ENCODE results near the gene ARPC3.
"Not testable (repeated sequence)": the region's sequence is repeated elsewhere in the genome, so short reads cannot be mapped to it uniquely, and the experiment has no call there.

The ARPC3 gene

DNA sequence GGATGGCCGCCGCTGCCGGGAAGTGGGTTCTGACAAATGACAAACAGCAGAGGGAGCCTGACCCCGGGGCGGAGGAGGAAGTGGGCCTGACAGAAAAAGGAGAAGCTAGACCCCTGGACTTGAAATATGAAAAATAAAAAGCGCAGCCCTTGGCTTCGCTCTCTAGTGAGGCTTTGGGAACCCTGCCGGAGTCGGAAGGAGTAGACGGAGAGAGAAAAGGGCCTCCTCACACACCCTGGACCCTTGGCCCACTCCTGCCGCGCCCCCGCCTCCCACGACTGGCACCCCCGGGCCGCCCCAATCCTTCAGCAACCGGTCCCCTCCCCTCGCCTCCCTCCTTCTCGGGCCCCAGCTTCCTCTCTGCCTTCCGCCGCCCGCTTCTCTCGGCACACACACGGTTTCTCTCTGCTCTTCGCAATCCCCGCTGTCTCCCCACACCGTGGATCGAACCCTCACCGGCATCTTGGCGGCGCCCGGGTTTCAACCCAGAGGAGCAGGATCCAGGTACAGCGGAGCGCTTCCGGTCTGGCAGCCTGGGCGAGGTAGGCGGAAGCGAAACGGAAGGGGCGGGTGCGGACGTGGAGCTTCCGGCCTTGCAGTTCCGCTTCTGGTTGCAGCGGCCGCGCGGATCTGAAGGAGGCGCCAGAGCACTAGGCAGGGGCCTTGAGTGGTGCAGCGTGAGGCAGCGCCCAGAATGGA is at the start of gene ARPC3:
ARPC3 (minus strand) TSS at position 539 of the 699 bp plus-strand sequence; CDS start at position 462, 77 bp downstream.
- DNase-seq (ENCODE audit: extremely low read depth in 1 of 2, low read depth in 1 of 2): peak; percentile 90 to 91

DNA sequence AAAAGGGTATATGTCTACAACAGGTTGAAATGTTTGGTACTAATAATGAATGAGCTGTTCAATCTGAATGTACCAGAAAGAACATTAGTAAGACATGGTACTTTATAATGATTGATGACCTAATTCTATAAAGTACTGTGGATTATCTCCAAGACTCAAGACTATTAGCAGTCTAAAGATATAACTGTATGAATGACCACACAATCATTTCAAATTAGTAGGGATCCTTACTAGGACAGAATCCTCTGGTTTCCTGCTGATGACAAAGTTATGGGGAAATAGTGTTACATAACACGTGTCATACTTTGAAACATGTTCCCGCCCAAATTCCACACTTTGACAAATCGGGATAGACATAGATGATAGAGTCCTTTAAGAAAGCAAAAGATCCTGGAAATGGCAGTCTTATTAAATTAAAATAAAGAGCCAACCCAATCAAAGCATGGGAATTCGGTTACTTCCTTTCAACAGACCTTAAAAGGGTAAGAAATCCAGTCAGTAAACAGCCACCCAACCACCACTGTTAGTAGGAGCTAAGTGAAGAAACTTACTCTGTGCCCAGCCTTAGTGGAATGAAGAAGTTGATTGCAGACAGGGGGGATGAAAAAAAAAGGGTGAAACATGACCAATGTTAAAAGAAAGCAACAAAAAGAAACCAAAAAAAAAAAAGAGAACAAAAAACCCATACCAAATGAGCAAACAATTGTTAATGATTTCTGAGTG is 49.0 kb upstream of the ARPC3 start:
- no peak for DNase-seq (ENCODE audit: extremely low read depth in 1 of 2, low read depth in 1 of 2)

DNA sequence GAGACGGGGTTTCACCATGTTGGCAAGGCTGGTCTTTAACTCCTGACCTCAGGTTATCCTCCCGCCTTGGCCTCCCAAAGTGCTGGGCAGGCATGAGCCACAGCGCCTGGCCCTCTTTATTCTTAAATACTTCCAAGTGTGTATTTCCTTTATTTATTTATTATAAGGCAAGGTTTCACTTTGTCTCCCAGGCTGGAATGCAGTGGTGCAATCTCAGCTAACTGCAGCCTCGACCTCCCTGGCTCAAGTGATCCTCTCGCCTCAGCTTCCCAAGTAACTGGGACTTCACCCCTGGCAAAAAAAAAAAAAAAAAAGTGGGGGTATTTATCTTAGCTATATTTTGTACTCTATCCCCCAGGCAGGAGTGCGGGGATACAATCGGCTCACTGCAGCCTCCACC is 25.3 kb upstream of the ARPC3 start:
- DNase-seq (ENCODE audit: extremely low read depth in 1 of 2, low read depth in 1 of 2): no peak

DNA sequence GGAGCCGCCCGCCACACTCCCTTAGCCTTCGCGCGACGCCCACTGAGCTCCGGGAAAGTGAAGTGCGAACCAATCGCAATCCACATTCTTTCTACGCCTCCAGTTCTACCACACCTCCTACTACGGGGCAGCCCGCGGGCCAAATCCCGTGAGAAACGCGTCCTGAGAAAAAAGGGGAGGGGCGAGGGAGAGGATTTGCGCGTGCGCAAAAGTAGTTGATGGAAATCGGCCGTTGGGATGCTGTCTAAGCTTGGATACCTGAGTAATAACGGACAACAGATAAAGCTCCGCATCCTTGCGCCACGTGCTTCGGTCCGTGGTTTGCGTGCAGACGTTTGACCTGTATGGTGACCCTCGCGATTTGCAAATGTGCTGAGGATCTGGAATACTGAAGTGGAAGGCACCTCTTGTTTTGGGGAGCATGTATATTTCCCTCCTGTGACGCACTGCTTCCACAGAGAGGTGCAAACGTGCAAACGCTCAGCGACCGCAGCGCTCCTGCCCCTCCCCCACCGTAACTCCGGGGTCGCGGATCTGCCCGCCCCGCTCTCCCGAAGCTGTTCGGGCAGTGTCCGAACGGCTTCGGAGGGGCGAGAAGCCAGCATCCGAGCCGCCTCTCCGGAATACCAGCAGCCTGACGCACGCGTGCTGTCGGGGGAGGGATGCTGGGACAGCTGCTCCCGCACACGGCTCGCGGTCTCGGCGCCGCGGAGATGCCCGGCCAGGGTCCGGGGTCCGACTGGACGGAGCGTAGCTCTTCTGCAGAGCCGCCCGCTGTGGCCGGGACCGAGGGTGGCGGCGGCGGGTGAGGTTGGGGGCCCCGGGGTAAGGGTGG is 18.3 kb upstream of the ARPC3 start, which contains the start of the genes FAM216A and GPN3:
FAM216A (plus strand) TSS at position 632 of the 835 bp plus-strand sequence; CDS start at position 663, 31 bp downstream.
GPN3 (minus strand) TSS at position 44 of the 835 bp plus-strand sequence. CDS start 54 bp downstream, outside the sequence.
- DNase-seq (ENCODE audit: extremely low read depth in 1 of 2, low read depth in 1 of 2): peak; percentile 90 to 93

DNA sequence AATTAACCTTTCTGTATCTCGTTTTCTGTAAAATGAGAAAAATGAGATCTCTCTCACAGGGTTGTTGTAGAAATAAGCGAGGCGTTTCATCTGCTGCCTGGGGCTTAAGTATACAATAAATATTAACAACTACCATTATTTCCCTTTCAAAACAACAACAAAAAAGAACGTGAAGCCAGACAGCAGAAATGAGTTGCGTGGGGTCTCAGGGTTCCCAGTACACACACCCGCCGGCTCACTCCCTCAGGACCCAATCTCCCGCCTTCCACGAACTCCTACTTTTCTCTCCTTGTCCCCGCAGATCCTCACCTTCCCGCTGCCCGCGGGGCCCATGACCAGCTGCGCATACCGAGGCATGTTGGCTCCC is 17.7 kb upstream of the ARPC3 start:
- no peak for DNase-seq (ENCODE audit: extremely low read depth in 1 of 2, low read depth in 1 of 2)

DNA sequence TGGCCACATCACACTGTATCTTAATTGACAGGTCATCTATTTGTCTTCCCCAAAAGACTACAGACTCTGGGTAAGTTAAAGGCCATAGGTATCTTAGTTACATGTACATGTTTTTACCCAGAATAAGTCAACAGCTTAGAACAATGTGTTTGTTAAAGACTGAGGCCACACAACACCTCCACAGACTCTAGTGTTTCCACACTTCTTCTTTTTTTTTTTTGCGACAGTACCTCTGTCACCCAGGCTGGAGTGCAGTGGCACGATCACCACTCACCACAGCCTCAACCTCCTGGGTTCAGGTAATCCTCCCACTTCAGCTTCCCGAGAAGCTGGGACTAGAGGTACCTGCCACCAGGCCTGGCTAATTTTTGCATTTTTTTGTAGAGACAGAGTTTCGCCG is 16.7 kb upstream of the ARPC3 start:
- DNase-seq (ENCODE audit: extremely low read depth in 1 of 2, low read depth in 1 of 2): no peak

DNA sequence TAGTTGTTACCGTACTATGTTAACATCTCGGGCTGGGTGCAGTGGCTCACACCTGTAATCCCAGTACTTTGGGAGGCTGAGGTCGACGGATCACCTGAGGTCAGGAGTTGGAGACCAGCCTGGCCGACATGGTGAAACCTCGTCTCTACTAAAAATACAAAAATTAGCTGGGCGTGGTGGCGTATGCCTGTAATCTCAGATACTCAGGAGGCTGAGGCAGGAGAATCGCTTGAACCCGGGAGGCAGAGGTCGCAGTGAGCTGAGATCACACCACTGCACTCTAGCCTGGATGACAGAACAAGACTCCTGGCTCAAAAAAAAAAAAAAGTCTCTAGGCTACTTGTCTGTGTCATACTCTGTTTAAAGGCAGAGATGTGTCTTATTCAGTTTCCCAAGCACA is 15.6 kb upstream of the ARPC3 start:
- DNase-seq (ENCODE audit: extremely low read depth in 1 of 2, low read depth in 1 of 2): not testable (repeated sequence)

DNA sequence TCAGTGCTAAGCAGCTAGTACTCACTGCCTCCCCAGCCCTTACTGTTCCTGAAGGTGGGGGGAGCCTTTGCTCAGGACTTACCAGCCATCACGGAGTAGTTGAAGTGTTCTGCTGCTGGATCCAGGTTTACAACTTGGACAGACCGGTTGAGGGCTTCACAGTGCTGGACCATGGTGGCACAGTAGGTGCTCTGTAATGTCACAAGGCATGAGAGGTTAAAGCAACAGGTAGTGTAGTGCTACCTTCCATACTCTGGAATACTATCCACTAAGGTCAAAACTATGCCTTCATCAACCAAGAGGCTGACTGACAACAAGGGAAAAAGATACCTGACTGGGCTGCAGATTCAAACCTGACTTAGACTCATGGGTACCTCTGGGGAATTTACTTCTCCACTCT is 14.9 kb upstream of the ARPC3 start:
- DNase-seq (ENCODE audit: extremely low read depth in 1 of 2, low read depth in 1 of 2): no peak

DNA sequence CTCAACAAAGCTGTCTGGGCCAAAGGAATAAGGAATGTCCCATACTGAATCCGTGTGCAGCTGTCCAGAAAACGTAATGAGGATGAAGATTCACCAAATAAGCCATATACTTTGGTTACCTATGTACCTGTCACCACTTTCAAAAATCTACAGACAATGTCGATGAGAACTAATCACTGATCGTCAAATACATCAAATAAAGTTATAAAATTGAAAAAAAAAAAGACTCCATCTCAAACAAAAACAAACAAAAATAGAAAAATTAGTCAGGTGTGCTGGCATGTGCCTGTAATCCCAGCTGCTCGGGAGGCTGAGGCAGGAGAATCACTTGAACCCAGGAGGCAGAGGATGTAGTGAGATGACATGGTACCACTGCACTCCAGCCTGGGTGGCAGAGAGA is 11.1 kb upstream of the ARPC3 start:
- DNase-seq (ENCODE audit: extremely low read depth in 1 of 2, low read depth in 1 of 2): not testable (repeated sequence)

DNA sequence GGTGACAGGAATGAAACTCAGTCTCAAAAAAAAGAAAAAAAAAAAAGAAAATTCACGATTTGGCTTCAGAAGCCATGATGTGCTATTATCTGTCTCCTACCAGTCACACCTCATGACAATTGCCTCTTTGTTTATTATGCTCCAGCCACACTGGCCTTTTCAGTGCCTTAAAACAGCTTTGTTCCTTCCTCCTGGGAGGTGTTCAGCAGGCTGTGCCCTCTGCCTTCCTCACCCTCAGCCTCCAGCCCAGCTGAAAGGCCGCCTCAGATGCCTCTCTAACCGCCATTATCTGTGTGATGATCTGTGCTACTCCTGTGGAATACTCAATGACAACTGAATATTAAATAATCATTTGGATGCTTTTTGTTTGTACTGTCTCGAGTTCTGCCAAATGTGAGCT is 8.6 kb upstream of the ARPC3 start:
- no peak for DNase-seq (ENCODE audit: extremely low read depth in 1 of 2, low read depth in 1 of 2)

DNA sequence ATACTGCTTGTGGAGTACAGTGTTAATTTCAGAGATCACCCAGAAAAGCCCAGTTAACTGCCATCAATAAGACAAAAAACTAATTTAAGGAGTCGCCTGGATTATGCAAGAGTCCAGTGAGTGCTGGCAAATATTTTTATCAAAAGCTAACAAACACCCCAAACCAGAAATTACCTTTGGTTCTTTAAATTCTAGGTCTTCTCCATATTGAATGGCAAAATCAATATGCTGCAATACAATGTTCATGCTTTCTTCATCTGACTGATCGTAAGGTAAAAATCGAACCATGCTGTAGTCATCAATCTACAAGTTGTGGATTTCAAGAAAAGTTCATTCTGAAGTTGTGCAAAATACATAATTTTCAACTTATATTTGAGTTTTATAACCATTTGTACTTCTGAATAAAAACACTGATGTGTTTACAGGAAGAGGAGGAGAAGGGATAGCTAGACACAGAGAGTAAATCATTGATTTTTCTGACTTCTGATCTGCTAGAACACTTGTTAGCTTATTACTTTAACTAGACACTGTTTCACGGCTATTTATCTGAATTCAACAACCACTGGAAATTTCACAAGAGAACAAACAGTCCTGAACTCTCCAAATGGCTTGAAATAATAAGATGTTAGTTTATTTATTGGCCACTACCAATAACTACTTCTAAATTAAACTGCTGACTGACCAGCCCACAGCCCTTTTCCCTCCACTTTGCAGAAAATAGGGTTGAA is 3.6 kb upstream of the ARPC3 start:
- no peak for DNase-seq (ENCODE audit: extremely low read depth in 1 of 2, low read depth in 1 of 2)

DNA sequence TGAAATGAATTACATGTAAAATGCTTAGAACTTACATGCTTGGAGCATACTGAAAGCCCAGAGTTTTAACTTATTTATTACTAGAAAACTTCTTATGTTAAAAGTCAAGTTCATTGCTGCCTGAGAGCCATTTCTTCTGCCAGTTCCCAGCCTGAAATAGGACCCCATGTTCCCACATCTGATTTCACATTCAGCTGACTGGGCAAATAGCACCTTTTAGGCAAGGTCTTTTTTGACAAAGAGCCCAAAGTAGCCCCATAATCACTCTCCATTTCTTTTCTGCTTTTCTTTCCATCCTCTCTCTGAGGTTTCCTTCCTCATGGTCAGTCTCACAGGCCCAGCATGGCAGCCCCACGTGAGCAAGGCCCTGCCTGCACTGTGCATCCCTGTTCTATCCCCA is 1.1 kb upstream of the ARPC3 start:
- no peak for DNase-seq (ENCODE audit: extremely low read depth in 1 of 2, low read depth in 1 of 2)

DNA sequence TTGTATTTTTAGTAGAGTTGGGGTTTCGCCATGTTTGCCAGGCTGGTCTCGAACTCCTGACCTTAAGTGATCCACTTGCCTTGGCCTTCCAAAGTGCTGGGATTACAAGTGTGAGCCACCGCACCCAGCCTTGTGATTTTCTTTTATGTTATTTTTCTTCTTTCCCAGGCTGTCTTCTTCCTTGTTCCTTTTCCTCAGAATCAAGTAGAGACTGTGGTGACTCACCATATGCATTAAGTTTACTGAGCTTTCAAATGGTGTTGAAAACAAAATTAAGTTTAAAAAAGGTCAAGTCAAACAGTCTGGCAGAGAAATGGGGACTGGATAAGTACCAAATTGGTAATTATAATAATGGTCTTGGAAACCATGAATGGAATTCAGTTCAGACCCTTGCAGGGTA is 5.7 kb downstream of the ARPC3 start:
- DNase-seq (ENCODE audit: extremely low read depth in 1 of 2, low read depth in 1 of 2): no peak

DNA sequence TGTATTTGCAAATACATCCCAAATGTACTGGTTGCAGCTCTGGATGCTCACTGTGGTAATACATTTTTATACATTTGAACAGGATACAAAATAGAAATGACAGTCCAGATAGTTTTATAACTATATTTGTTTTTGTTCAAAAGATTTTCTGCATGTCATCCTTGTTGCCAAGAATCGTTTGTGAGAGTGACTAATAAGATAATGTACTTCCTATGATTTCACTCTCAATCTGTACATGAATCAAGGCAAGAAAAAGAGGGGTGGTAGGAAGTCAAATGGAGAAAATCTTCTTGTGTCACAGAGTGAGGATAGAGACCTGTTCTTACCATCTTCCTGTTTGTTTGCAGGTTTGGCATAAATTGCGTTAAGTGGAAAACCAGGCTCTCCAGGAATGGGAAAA is 13.9 kb downstream of the ARPC3 start:
- no peak for DNase-seq (ENCODE audit: extremely low read depth in 1 of 2, low read depth in 1 of 2)

DNA sequence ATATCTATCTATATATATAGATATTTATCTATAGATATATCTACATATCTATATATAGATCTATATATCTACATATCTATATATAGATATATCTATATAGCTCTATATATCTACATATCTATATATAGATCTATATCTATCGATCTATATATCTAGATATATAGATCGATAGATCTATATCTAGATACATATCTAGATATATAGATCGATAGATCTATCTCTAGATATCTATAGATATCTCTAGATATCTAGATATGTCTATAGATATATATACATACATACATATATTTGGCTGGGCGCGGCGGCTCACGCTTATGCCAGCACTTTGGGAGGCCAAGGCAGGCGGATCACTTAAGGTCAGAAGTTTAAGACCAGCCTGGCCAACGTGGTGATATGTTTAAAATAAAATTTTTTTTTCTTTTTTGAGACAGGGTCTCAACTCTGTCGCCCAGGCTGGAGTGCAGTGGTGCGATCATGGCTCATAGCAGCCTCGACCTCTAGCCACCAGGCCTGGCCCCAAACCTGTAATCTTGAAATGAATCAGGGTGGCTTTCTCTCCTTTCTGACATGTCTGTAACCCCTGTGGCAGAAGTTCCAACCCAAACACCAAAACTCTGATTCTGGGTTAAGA is 18.1 kb downstream of the ARPC3 start:
- no peak for DNase-seq (ENCODE audit: extremely low read depth in 1 of 2, low read depth in 1 of 2)

DNA sequence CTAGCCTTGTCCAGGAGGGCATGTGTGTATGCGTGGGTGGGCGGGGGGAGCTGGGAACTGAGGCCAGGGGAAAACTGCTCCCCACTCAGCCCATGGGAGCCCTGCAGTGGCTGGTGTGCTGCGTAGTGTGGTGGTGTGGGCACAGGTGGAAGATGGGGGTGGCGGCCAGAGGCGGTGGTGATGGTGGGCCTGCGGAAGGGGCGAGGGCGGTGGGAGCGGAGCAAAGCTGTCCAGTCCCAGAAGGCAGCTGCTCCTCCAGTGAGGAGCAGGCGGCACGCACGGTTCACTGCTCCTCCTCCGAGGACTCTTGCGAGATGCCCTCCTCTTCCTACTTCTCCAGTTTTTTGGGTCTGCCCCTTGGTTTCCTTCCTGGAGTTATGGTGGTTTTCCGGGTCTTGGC is 20.5 kb downstream of the ARPC3 start:
- not testable (repeated sequence) for DNase-seq (ENCODE audit: extremely low read depth in 1 of 2, low read depth in 1 of 2)

DNA sequence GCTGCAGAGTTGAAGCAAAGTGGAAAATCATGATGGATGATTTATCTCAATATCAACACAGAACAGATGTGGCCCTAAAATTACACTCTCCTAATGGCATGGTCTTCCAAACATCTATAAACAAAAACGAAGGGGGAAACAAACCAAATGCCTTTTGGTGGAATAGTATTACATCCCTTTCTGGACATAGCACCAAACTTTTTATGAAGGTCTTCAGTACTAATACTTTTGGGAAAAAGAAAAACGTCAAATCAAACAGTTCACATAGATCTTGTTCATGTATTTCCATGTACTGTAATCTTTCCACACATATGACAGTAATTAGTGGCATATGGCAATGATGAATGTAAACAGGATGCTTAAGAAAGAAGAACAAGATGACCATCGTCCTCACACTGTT is 23.7 kb downstream of the ARPC3 start:
- DNase-seq (ENCODE audit: extremely low read depth in 1 of 2, low read depth in 1 of 2): no peak

DNA sequence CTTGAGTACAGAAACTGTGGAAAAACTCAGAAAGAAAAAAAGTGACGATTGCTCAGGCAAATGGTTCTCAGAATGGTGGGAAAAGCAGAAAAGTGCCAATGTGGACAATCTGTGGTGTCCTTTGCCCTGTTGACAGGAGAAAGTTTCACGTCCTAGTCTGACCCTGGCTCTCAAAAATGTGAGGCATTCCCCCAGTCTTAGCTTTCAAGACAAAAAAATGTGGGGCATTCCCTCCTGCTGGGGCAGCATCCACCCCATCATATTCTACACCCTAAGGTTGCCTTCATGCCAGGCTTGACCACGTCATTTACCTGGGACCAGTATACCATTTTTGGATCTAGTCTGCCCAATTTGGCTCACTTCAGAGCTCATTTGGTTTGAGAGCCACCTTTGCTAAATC is 25.9 kb downstream of the ARPC3 start:
- no peak for DNase-seq (ENCODE audit: extremely low read depth in 1 of 2, low read depth in 1 of 2)

DNA sequence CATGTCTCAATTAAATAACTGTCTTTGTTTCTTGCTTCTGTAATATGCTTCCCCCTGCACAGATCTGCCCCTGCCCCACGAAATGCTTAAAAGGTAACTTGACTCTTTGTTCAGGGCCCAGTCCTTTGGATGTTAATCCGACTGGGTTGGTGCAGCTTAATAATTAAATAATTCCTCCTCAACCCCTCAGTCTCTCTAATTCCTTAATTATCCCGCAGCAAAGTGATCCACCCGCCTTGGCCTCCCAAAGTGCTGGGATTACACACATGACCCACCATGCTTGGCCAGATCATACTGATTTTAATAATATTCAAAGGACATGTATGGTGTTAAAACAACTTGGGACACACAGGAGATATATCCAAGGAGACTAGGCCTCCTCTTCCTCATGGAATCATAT is 28.4 kb downstream of the ARPC3 start:
- DNase-seq (ENCODE audit: extremely low read depth in 1 of 2, low read depth in 1 of 2): no peak

DNA sequence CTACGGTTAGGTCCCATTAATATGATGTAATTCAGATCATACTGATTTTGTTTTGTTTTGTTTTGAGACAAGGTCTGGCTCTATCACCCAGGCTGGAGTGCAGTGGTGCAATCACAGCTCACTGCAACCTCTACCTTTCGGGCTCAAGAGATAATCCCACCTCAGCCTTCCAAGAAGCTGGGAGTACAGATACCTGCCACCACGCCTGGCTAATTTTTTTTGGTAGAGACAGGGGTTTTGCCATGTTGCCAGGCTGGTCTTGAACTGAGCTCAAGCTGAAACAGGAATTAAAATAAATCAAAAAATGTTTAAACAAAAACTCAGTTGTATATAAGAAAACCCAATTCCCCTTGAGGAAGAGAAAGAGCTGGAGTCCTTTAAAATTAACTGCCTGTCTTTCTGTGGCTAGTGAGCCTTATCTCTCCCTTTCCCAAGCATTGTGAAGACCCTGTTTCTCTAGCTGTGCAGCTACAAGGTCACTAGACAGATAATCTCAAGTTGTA is 28.9 kb downstream of the ARPC3 start:
- no peak for DNase-seq (ENCODE audit: extremely low read depth in 1 of 2, low read depth in 1 of 2)

All from stimulated activated CD8-positive, alpha-beta memory T cell treated with anti-CD3 and anti-CD28 coated beads, Interleukin-7, amount 100 ng/mL, for 48 hours (primary cell).